AG04449 (cell line): ENCODE results near the gene KASH5.

Source experiments
- CTCF ChIA-PET: fragments of 350-600 bp; formaldehyde crosslinking; extraction: SDS; loops from one replicate; lab custom pipeline; 2021; ENCODE audit warnings: antibody characterized with exemption; lab: Yijun Ruan, JAX
- POLR2A ChIA-PET: fragments of 400-600, 350-600 bp; formaldehyde crosslinking; extraction: SDS; loops from one replicate; lab custom pipeline; 2020; ENCODE audit warnings: antibody characterized with exemption, inconsistent platforms; lab: Yijun Ruan, JAX
- DNase-seq: peaks from one replicate; pipeline ENCODE4 v3.0.0-alpha.2; 2010; ENCODE audit warnings: low read depth, low spot score
- H3K4me3 ChIP-seq: 2 replicates; pipeline ENCODE4 v1.5.1; 2011; ENCODE audit warnings: low read depth, mild to moderate bottlenecking, control low read depth, low read length
- CTCF ChIP-seq: IDR thresholded peaks from one replicate; pipeline ENCODE4 v1.5.1; 2011; ENCODE audit warnings: mild to moderate bottlenecking, moderate library complexity, low read length, control low read depth, inconsistent platforms; ENCODE audit not compliant: insufficient read depth; ENCODE audit errors: missing control alignments

Gene KASH5, protein sequence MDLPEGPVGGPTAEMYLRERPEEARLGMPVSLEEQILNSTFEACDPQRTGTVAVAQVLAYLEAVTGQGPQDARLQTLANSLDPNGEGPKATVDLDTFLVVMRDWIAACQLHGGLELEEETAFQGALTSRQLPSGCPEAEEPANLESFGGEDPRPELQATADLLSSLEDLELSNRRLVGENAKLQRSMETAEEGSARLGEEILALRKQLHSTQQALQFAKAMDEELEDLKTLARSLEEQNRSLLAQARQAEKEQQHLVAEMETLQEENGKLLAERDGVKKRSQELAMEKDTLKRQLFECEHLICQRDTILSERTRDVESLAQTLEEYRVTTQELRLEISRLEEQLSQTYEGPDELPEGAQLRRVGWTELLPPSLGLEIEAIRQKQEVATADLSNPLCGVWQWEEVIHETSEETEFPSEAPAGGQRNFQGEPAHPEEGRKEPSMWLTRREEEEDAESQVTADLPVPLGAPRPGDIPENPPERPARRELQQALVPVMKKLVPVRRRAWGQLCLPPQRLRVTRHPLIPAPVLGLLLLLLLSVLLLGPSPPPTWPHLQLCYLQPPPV

GRCh38 chr19:49387936-49388372 is at the start of gene KASH5:
KASH5 (plus strand) TSS chr19:49388249; CDS start chr19:49390884, 2,635 bp downstream.
- no peak for DNase-seq
- ChIA-PET CTCF (no interaction called here), POLR2A (no interaction called here)
- TF ChIP-seq CTCF: no peak
- H3K4me3 ChIP-seq: no peak within 1 kb of the TSS

DNA sequence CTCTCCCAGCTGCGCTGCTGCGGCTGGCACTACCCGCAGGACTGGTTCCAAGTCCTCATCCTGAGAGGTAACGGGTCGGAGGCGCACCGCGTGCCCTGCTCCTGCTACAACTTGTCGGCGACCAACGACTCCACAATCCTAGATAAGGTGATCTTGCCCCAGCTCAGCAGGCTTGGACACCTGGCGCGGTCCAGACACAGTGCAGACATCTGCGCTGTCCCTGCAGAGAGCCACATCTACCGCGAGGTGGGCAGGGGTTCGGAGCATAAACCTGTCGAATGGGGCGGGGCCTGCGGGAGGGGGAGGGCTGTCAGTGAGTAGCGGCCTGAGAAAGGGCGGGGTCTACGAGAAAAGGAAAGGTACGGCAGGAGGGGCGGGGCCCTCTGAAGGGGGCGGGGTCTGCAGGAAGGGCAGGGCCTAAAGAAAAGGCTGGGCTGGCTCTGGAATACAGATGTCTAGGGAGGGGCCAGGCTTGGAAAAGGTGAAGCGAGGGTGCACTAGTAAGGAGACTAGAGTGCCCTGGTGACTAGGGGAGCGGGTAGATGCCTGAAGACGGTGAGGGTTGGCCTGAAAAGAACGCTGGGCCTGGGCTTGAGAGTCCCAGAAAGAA is 49.3 kb upstream of the KASH5 start:
- H3K4me3 ChIP-seq: no peak overlapping the region; the same call in 1 of the 2 replicates
- no peak for TF ChIP-seq CTCF
- ChIA-PET CTCF (interaction anchor here (0.7 to 2.4 kb wide), 6 partner anchors 11 to 113 kb away, joined by 3 to 10 read pairs (median 6); no protein-coding TSS in a partner anchor), POLR2A (no interaction called here)
- no peak for DNase-seq

GRCh38 chr19:49339301-49340068 is 48.6 kb upstream of the KASH5 start:
- H3K4me3 ChIP-seq: no peak overlapping the region; the same call in 1 of the 2 replicates
- no peak for DNase-seq
- ChIA-PET CTCF (interaction anchor here (0.7 to 2.2 kb wide), 6 partner anchors 9 to 38 kb away, joined by 3 to 10 read pairs (median 4); no protein-coding TSS in a partner anchor), POLR2A (no interaction called here)
- TF ChIP-seq CTCF: no peak

DNA sequence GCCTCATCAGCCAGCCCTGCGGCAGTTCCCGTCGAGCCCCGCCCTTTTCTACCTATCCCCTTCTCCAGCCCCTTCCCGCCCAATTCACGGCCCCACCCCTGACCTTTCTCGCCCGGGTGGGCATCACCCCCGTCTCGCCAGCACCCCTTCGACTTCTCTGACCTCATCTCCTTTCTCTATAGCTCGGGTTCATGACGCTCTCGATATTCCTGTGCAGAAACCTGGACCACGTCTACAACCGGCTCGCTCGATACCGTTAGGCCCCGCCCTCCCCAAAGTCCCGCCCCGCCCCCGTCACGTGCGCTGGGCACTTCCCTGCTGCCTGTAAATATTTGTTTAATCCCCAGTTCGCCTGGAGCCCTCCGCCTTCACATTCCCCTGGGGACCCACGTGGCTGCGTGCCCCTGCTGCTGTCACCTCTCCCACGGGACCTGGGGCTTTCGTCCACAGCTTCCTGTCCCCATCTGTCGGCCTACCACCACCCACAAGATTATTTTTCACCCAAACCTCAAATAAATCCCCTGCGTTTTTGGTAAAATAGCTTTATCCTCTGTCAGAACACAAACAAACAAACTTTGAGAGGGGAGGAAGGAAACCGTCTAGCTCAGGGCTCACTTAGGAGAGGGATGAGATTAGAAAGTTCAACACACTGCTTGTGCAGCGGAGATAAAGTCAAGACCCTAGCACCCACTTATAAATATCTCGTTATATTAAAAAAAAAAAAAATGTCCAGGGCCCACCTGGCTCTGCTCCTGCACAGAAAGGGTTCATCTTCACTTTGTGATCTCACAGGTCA is 47.8 kb upstream of the KASH5 start:
- no peak overlapping the region for H3K4me3 ChIP-seq

More for the DNA sequence above, 47.8 kb upstream of the KASH5 start:
- no peak for DNase-seq
- CTCF ChIA-PET: interaction anchor here (0.9 to 2.2 kb wide), 6 partner anchors 8 to 230 kb away, joined by 3 to 10 read pairs (median 4); no protein-coding TSS in a partner anchor
- POLR2A ChIA-PET: no interaction called here
- no peak for TF ChIP-seq CTCF
